Loucy (cell line): Measurements from ENCODE around the gene ZNF853.

Source experiments
- H2AFZ ChIP-seq: fragments of 200-600 bp; sonication (generic); 2 replicates; pipeline ENCODE4 v1.6.0; 2016; ENCODE audit warnings: antibody characterized with exemption, mild to moderate bottlenecking, low read length, moderate library complexity
- H3F3A ChIP-seq: fragments of 200-600 bp; 2 replicates; pipeline ENCODE4 v1.6.0; 2016; ENCODE audit warnings: antibody characterized with exemption, low read depth, mild to moderate bottlenecking
- H3K27me3 ChIP-seq: fragments of 200-600 bp; sonication (generic); 2 replicates; pipeline ENCODE4 v1.6.1; 2014; ENCODE audit warnings: low read length, mild to moderate bottlenecking; ENCODE audit not compliant: insufficient read depth, poor library complexity, severe bottlenecking
- H3K36me3 ChIP-seq: fragments of 200-600 bp; sonication (generic); 2 replicates; pipeline ENCODE4 v1.6.1; 2016; ENCODE audit warnings: low read length; ENCODE audit not compliant: insufficient read depth
- H3K4me1 ChIP-seq: fragments of 200-600 bp; sonication (generic); 2 replicates; pipeline ENCODE4 v1.5.1; 2014; ENCODE audit warnings: low read length, mild to moderate bottlenecking; ENCODE audit not compliant: insufficient read depth, poor library complexity, severe bottlenecking
- H3K4me2 ChIP-seq: fragments of 200-600 bp; sonication (generic); 2 replicates; pipeline ENCODE4 v1.6.0; 2014; ENCODE audit warnings: antibody characterized with exemption, low read length, low read depth, mild to moderate bottlenecking; ENCODE audit not compliant: poor library complexity, severe bottlenecking
- H3K4me3 ChIP-seq: fragments of 200-600 bp; sonication (generic); 2 replicates; pipeline ENCODE4 v1.5.1; 2014; ENCODE audit warnings: low read length, mild to moderate bottlenecking, mixed read lengths; ENCODE audit not compliant: poor library complexity, severe bottlenecking
- H3K79me2 ChIP-seq: fragments of 200-600 bp; sonication (generic); 2 replicates; pipeline ENCODE4 v1.6.1; 2014; ENCODE audit warnings: low read length; ENCODE audit not compliant: insufficient read depth
- H3K9ac ChIP-seq: fragments of 200-600 bp; sonication (generic); 2 replicates; pipeline ENCODE4 v1.6.0; 2014; ENCODE audit warnings: mild to moderate bottlenecking, low read depth, low read length, moderate library complexity; ENCODE audit not compliant: poor library complexity, severe bottlenecking
- H3K9me2 ChIP-seq: fragments of 200-600 bp; sonication (generic); replicated peaks from 2 replicates; pipeline ENCODE4 v1.6.1; 2016; ENCODE audit warnings: low read depth, low read length, mixed read lengths
- H3K9me3 ChIP-seq: fragments of 200-600 bp; sonication (generic); 2 replicates; pipeline ENCODE4 v1.6.1; 2014; ENCODE audit warnings: mild to moderate bottlenecking, antibody characterized with exemption, low read length, low read depth; ENCODE audit not compliant: insufficient read depth
- H4K20me1 ChIP-seq: fragments of 200-600 bp; sonication (generic); 2 replicates; pipeline ENCODE4 v1.6.0; 2014; ENCODE audit warnings: antibody characterized with exemption, low read length, mild to moderate bottlenecking; ENCODE audit not compliant: insufficient read depth, poor library complexity, severe bottlenecking
- CTCF ChIP-seq: fragments of 200-600 bp; sonication (generic); conservative IDR thresholded peaks from 2 replicates; pipeline ENCODE4 v1.5.1; 2014; ENCODE audit warnings: mild to moderate bottlenecking, antibody characterized with exemption, low read length
- EZH2phosphoT487 ChIP-seq: fragments of 200-600 bp; IDR thresholded peaks from 2 replicates; pipeline ENCODE4 v1.6.1; 2018; ENCODE audit warnings: antibody characterized with exemption, mild to moderate bottlenecking, moderate library complexity, borderline replicate concordance

ZNF853 gene

GRCh38 chr7:6608794-6609193, 6.6 kb upstream of the ZNF853 start:
- Histone ChIP-seq H3K9ac (no peak overlapping the region), H3K4me1 (no peaks in the 10 kb centered on the region), H3K36me3 (peaks cover 11% of the 10 kb centered on the region; the same call in 1 of the 2 replicates), H3K27me3 (no peaks in the 10 kb centered on the region), H3K4me2 (no peak overlapping the region), H2AFZ (no peak overlapping the region), H3K9me3 (no peaks in the 10 kb centered on the region), H3K9me2 (no peaks in the 10 kb centered on the region), H3K79me2 (no peaks in the 10 kb centered on the region), H3F3A (no peaks in the 10 kb centered on the region; the same call in 1 of the 2 replicates), H3K4me3 (no peak overlapping the region), H4K20me1 (no peaks in the 10 kb centered on the region)
- no peak for TF ChIP-seq CTCF
- no peak for TF ChIP-seq EZH2phosphoT487

- H3K9me3 ChIP-seq, result no peaks in the 10 kb centered on the region
- H3K4me1 ChIP-seq, result peaks cover 13% of the 10 kb centered on the region
- H3K4me2 ChIP-seq, result no peak overlapping the region
- H3F3A ChIP-seq, result no peaks in the 10 kb centered on the region; the same call in 1 of the 2 replicates
- peaks cover 5% of the 10 kb centered on the region; the same call in 1 of the 2 replicates for H3K36me3 ChIP-seq
- TF ChIP-seq CTCF (no peak), EZH2phosphoT487 (no peak)
- no peak overlapping the region for H3K4me3 ChIP-seq
- H4K20me1 ChIP-seq, result no peaks in the 10 kb centered on the region
- no peaks in the 10 kb centered on the region for H3K27me3 ChIP-seq
- no peak overlapping the region for H3K9ac ChIP-seq
- H2AFZ ChIP-seq, result no peak overlapping the region
- H3K9me2 ChIP-seq, result no peaks in the 10 kb centered on the region
- no peaks in the 10 kb centered on the region; the same call in 1 of the 2 replicates for H3K79me2 ChIP-seq
Measured at GRCh38 chr7:6612819-6613218, 2.6 kb upstream of the ZNF853 start.

- H3K4me1 ChIP-seq, result peaks cover 13% of the 10 kb centered on the region
- no peaks in the 10 kb centered on the region for H3K36me3 ChIP-seq
- no peaks in the 10 kb centered on the region for H3K9me3 ChIP-seq
- H4K20me1 ChIP-seq, result no peaks in the 10 kb centered on the region
- H3K4me3 ChIP-seq, result no peak overlapping the region
- no peaks in the 10 kb centered on the region for H3K27me3 ChIP-seq
- H3F3A ChIP-seq, result no peaks in the 10 kb centered on the region; the same call in 1 of the 2 replicates
- no peak overlapping the region for H3K9ac ChIP-seq
- no peaks in the 10 kb centered on the region for H3K9me2 ChIP-seq
- TF ChIP-seq CTCF, result no peak
- no peak for TF ChIP-seq EZH2phosphoT487
- no peak overlapping the region for H3K4me2 ChIP-seq
- no peak overlapping the region for H2AFZ ChIP-seq
- H3K79me2 ChIP-seq, result no peaks in the 10 kb centered on the region; the same call in 1 of the 2 replicates
Measured at GRCh38 chr7:6613706-6614105, 1.7 kb upstream of the ZNF853 start.
